ENCODE measurements around the gene AKAP13. TPM values are rescaled to one million over a fixed set of nuclear protein-coding genes. Genes with fewer than 3 reads are reported as not detected.

The AKAP13 gene
- total and polyA plus RNA-seq, 2 of the 13 experiments (the other 11 are each of a cell fraction or from before 2014, with no cell fraction given) = 6.7 to 27.1 TPM

- no peak for TF ChIP-seq PRDM10 (CRISPR knock-in tag; IDR thresholded peaks at IDR 0.05; ENCODE audit: low read depth)
- no peak for TF ChIP-seq ZBTB42 (CRISPR knock-in tag; IDR thresholded peaks at IDR 0.05)
Observed at GRCh38 chr15:85381850-85382751, 1.7 kb downstream of the AKAP13 start (continued).

- WGBS (ENCODE audit: low lambda C conversion rate) = 94% methylated on average over 4 of the region's 4 CpGs
Observed at GRCh38 chr15:85382942-85383341, 2.5 kb downstream of the AKAP13 start.

More at GRCh38 chr15:85382942-85383341, 2.5 kb downstream of the AKAP13 start:
- Histone ChIP-seq H3K27ac (ENCODE audit: extremely low read length, insufficient read depth, low read length) (no peak overlapping the region), H2AFZ (ENCODE audit: low read length) (no peak overlapping the region), H3K79me2 (ENCODE audit: insufficient read depth, low read length) (peaks cover 58% of the 10 kb centered on the region), H3K36me3 (replicated peaks in 1 of 2; ENCODE audit: control insufficient read depth in 1 of 2, insufficient read depth in 2 of 2, low read length in 2 of 2) (no peaks in the 10 kb centered on the region), H4K20me1 (ENCODE audit: insufficient read depth, low read length) (peaks cover 5% of the 10 kb centered on the region; the same call in 1 of the 2 replicates), H3K9ac (ENCODE audit: insufficient read depth, low read depth, low read length) (no peak overlapping the region), H3K9me3 (ENCODE audit: low read length) (no peaks in the 10 kb centered on the region), H3K4me1 (ENCODE audit: insufficient read depth, low read length) (peaks cover 40% of the 10 kb centered on the region), H3K27me3 (ENCODE audit: control insufficient read depth in 1 of 2, insufficient read depth in 2 of 2, low read length in 2 of 2) (peaks cover 0 to 2% of the 10 kb centered on the region in 2 experiments; a peak in 1 of 5 replicates), H3K4me3 (replicated peaks in 1 of 3; ENCODE audit: insufficient read depth in 1 of 3, low read depth in 2 of 3, low read length in 3 of 3) (no peak overlapping the region), H3K4me2 (ENCODE audit: low read depth, low read length) (no peak overlapping the region)
- no TSS peak for BruUV-seq (replicated peaks)
- ChIA-PET CTCF (ENCODE audit: low intra/inter-chr PET ratio, low total read pairs) (no interaction called here), POLR2A (interaction anchor here (1.3 kb wide), 1 partner anchor 31 kb away, joined by 3 read pairs; no protein-coding TSS in a partner anchor)
- DNase-seq (ENCODE audit: low spot score) (no peak), FAIRE-seq (no peak), ATAC-seq (no peak)
- in situ Hi-C loops (cut with HindIII; ENCODE audit: extremely low pct_ligation_motif_present, low pct_unique_long_range_greater_than_20kb) = no loop called here
- TF ChIP-seq KDM6A (CRISPR knock-in tag; IDR thresholded peaks at IDR 0.05; ENCODE audit: low read depth) (no peak), ZNF256 (CRISPR knock-in tag; conservative IDR thresholded peaks at IDR 0.05) (no peak), KLF16 (CRISPR knock-in tag; IDR thresholded peaks at IDR 0.05) (no peak), ARNT2 (CRISPR knock-in tag; IDR thresholded peaks at IDR 0.05; ENCODE audit: low read depth) (no peak), ZNF563 (CRISPR knock-in tag; IDR thresholded peaks at IDR 0.05) (no peak), PHF20 (CRISPR knock-in tag; IDR thresholded peaks at IDR 0.05) (no peak), LCORL (IDR thresholded peaks at IDR 0.05) (no peak), LCORL (CRISPR knock-in tag; IDR thresholded peaks at IDR 0.05) (no peak), PCBP1 (IDR thresholded peaks at IDR 0.05; ENCODE audit: borderline replicate concordance, low read depth, low read length) (no peak)
- intact Hi-C loops (cut with micrococcal nuclease; ENCODE audit: unreplicated experiment) = loop anchor here (2.0 to 5.0 kb wide), 2 partner anchors 20 to 51 kb away; no protein-coding TSS in a partner anchor
